Measurements from ENCODE around the gene AGO3.

DNA sequence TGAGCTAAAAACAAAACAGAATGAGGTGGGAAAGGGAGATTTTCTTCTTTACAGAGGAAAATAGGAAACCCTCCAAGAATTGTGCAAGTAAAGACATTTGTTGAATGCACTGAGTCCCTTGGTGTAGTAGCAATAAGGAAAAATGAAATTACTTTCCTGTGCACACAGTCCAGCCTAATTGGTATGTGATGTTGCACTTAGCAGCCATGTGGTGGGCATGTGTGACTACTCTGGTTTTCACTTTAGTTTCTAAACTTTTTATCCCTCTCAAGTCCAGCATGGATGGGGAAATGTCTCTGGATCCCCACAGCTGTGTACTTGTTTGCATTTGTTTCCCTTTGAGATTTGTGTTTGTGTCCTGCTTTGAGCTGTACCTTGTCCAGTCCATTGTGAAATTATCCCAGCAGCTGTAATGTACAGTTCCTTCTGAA lies 7.1 kb upstream of the AGO3 start:
- TF ChIP-seq, protein P1, sequence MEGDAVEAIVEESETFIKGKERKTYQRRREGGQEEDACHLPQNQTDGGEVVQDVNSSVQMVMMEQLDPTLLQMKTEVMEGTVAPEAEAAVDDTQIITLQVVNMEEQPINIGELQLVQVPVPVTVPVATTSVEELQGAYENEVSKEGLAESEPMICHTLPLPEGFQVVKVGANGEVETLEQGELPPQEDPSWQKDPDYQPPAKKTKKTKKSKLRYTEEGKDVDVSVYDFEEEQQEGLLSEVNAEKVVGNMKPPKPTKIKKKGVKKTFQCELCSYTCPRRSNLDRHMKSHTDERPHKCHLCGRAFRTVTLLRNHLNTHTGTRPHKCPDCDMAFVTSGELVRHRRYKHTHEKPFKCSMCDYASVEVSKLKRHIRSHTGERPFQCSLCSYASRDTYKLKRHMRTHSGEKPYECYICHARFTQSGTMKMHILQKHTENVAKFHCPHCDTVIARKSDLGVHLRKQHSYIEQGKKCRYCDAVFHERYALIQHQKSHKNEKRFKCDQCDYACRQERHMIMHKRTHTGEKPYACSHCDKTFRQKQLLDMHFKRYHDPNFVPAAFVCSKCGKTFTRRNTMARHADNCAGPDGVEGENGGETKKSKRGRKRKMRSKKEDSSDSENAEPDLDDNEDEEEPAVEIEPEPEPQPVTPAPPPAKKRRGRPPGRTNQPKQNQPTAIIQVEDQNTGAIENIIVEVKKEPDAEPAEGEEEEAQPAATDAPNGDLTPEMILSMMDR (IDR thresholded peaks at IDR 0.05; ENCODE audit: insufficient read depth, low read depth, low read length) = no peak
- TF ChIP-seq EZH2 (IDR thresholded peaks at IDR 0.05; ENCODE audit: insufficient read depth, low read length) = no peak

Data from astrocyte (in vitro differentiated cells and primary cell).